ENCODE data around the gene FMN1. TPM values are rescaled to one million over a fixed set of nuclear protein-coding genes. Genes with fewer than 3 reads are reported as not detected.

The FMN1 gene
- polyA plus RNA-seq, 2 of the 4 experiments (the other 2 are of a cell fraction), result 0.53 to 2.2 TPM

GRCh38 chr15:32838338-32838737, 356.2 kb downstream of the FMN1 start:
- no peaks in the 10 kb centered on the region for H3K9me3 ChIP-seq
- peak in 1 of 2 experiments; percentile 26; a peak in 2 of 6 replicates for ATAC-seq
- no peak for FAIRE-seq
- H3K4me1 ChIP-seq, result peaks cover 32% of the 10 kb centered on the region
- H3K4me2 ChIP-seq, result peak overlapping the region; percentile 50
- peak overlapping the region; percentile 59 to 73 for H3K27ac ChIP-seq
- DNase-seq (ENCODE audit: low read depth in 1 of 2, low spot score in 1 of 2), result no peak
- ChIA-PET POLR2A (interaction anchor here (1.8 kb wide), 1 partner anchor 12 kb away, joined by 5 read pairs; no protein-coding TSS in a partner anchor), CTCF (interaction anchor here (1.4 to 6.6 kb wide), 5 partner anchors 11 to 188 kb away, joined by 6 to 57 read pairs (median 12); no protein-coding TSS in a partner anchor)
- no peak for TF ChIP-seq CBX2 (IDR thresholded peaks at IDR 0.05; ENCODE audit: borderline replicate concordance, low read depth)
- H3K4me3 ChIP-seq, result no peak overlapping the region
- 94% methylated on average over 7 of the region's 7 CpGs for WGBS (ENCODE audit: missing lambda C conversion rate)

- Histone ChIP-seq H3K4me2 (peak overlapping the region; percentile 50; the same call in 2 of the 3 replicates), H3K4me1 (peaks cover 35% of the 10 kb centered on the region), H3K27ac (peak overlapping the region; percentile 59 to 73; a peak in 5 of 6 replicates), H3K4me3 (no peak overlapping the region), H3K9me3 (no peaks in the 10 kb centered on the region)
- 90% methylated on average over 8 of the region's 8 CpGs for WGBS (ENCODE audit: missing lambda C conversion rate)
- no peak for TF ChIP-seq POLR2A (IDR thresholded peaks at IDR 0.05; ENCODE audit: low read length)
- TF ChIP-seq CHD2 (IDR thresholded peaks at IDR 0.05; ENCODE audit: low read length, partially characterized antibody), result no peak
- TF ChIP-seq HOXB13 (CRISPR knock-in tag; IDR thresholded peaks at IDR 0.05; ENCODE audit: low read depth), result no peak
- TF ChIP-seq RARB (CRISPR knock-in tag; IDR thresholded peaks at IDR 0.05), result no peak
- TF ChIP-seq MAX (IDR thresholded peaks at IDR 0.05), result no peak
- TF ChIP-seq GATA3 (IDR thresholded peaks at IDR 0.05; ENCODE audit: borderline replicate concordance), result no peak
- ChIA-PET CTCF (interaction anchor here (1.0 to 6.6 kb wide), 5 partner anchors 11 to 187 kb away, joined by 4 to 57 read pairs (median 7); no protein-coding TSS in a partner anchor), POLR2A (no interaction called here)
- DNase-seq (ENCODE audit: low read depth in 1 of 2, low spot score in 1 of 2), result no peak
- no peak for ATAC-seq
- FAIRE-seq, result no peak
Observed at GRCh38 chr15:32837935-32838334, 356.6 kb downstream of the FMN1 start.

- no peak overlapping the region for H3K4me2 ChIP-seq
- no peak for TF ChIP-seq HES2 (IDR thresholded peaks at IDR 0.05)
- TF ChIP-seq CEBPB (IDR thresholded peaks at IDR 0.05), result no peak
- FAIRE-seq (no peak), DNase-seq (ENCODE audit: low read depth in 1 of 2, low spot score in 1 of 2) (no peak), ATAC-seq (no peak)
- H3K4me3 ChIP-seq, result no peak overlapping the region
- ChIA-PET POLR2A (interaction anchor here (1.1 kb wide), 1 partner anchor 16 kb away, joined by 3 read pairs; no protein-coding TSS in a partner anchor), CTCF (interaction anchor here (2.3 to 4.4 kb wide), 3 partner anchors 10 to 171 kb away, joined by 6 to 47 read pairs (median 29); no protein-coding TSS in a partner anchor)
- 87% methylated on average over 1 of the region's 1 CpG for WGBS (ENCODE audit: missing lambda C conversion rate)
- H3K27ac ChIP-seq, result peak overlapping the region in 1 of 2 experiments; percentile 20; a peak in 3 of 6 replicates
- peaks cover 36% of the 10 kb centered on the region for H3K4me1 ChIP-seq
- no peaks in the 10 kb centered on the region for H3K9me3 ChIP-seq
Observed at GRCh38 chr15:32834156-32834555, 360.4 kb downstream of the FMN1 start.

GRCh38 chr15:32833379-32833821, 361.1 kb downstream of the FMN1 start:
- TF ChIP-seq HMGXB4 (CRISPR knock-in tag; IDR thresholded peaks at IDR 0.05; ENCODE audit: borderline replicate concordance) (no peak), FOXS1 (CRISPR knock-in tag; IDR thresholded peaks at IDR 0.05) (no peak), BCL3 (IDR thresholded peaks at IDR 0.05) (no peak), MAFK (IDR thresholded peaks at IDR 0.05; ENCODE audit: partially characterized antibody) (no peak), JUNB (IDR thresholded peaks at IDR 0.05) (no peak), FOSB (CRISPR knock-in tag; IDR thresholded peaks at IDR 0.05) (no peak), E2F6 (IDR thresholded peaks at IDR 0.05; ENCODE audit: borderline replicate concordance, low read depth) (no peak), CBX2 (IDR thresholded peaks at IDR 0.05; ENCODE audit: borderline replicate concordance, low read depth) (no peak), HES2 (IDR thresholded peaks at IDR 0.05) (no peak), EHF (CRISPR knock-in tag; IDR thresholded peaks at IDR 0.05) (no peak)
- WGBS (ENCODE audit: missing lambda C conversion rate), result 74% methylated on average over 1 of the region's 1 CpG
- FAIRE-seq, result peak; percentile 49
- Histone ChIP-seq H3K4me3 (no peak overlapping the region), H3K27ac (peak overlapping the region in 1 of 2 experiments; percentile 20; a peak in 2 of 6 replicates), H3K4me1 (peaks cover 36% of the 10 kb centered on the region), H3K9me3 (no peaks in the 10 kb centered on the region), H3K4me2 (no peak overlapping the region)
- no peak for DNase-seq (ENCODE audit: low read depth in 1 of 2, low spot score in 1 of 2)
- ChIA-PET POLR2A (interaction anchor here (1.1 kb wide), 1 partner anchor 16 kb away, joined by 3 read pairs; no protein-coding TSS in a partner anchor), CTCF (interaction anchor here (0.8 to 4.4 kb wide), 8 partner anchors 11 to 184 kb away, joined by 3 to 47 read pairs (median 8); no protein-coding TSS in a partner anchor)
- no peak for ATAC-seq

All from A549 (cell line).